NCI-H2196 treated with DMSO at 0.1 percent for 48 hours (cell line): ENCODE data around the gene WDR7.

Experiments
- DNase-seq: peaks from one replicate; lab custom pipeline; 2025; ENCODE audit not compliant: unreplicated experiment; lab: John Stamatoyannopoulos, UW

The WDR7 gene

GRCh38 chr18:56934131-56934530 lies 283.0 kb downstream of the WDR7 start:
- no peak for DNase-seq

GRCh38 chr18:56934906-56935305 lies 283.7 kb downstream of the WDR7 start:
- no peak for DNase-seq

- DNase-seq, result no peak
Observed at GRCh38 chr18:56935434-56936040, 284.4 kb downstream of the WDR7 start.

GRCh38 chr18:56936457-56936856 lies 285.3 kb downstream of the WDR7 start:
- no peak for DNase-seq

- no peak for DNase-seq
Observed at GRCh38 chr18:56937874-56938430, 286.8 kb downstream of the WDR7 start.

GRCh38 chr18:56945171-56946083 lies 294.3 kb downstream of the WDR7 start:
- no peak for DNase-seq

- no peak for DNase-seq
Observed at GRCh38 chr18:56947236-56947635, 296.1 kb downstream of the WDR7 start.

GRCh38 chr18:56952026-56952425 lies 300.9 kb downstream of the WDR7 start:
- DNase-seq, result no peak

- no peak for DNase-seq
Observed at GRCh38 chr18:56953428-56954198, 302.5 kb downstream of the WDR7 start.

- DNase-seq, result no peak
Observed at GRCh38 chr18:56955490-56955889, 304.3 kb downstream of the WDR7 start.

- no peak for DNase-seq
Observed at GRCh38 chr18:56959120-56959519, 308.0 kb downstream of the WDR7 start.

GRCh38 chr18:56962322-56962721 lies 311.2 kb downstream of the WDR7 start:
- DNase-seq, result no peak

GRCh38 chr18:56967035-56967434 lies 315.9 kb downstream of the WDR7 start:
- DNase-seq, result no peak

- no peak for DNase-seq
Observed at GRCh38 chr18:56973487-56973886, 322.3 kb downstream of the WDR7 start.

GRCh38 chr18:56974141-56974540 lies 323.0 kb downstream of the WDR7 start:
- DNase-seq, result no peak

- no peak for DNase-seq
Observed at GRCh38 chr18:56975276-56975675, 324.1 kb downstream of the WDR7 start.

- no peak for DNase-seq
Observed at GRCh38 chr18:56977309-56977708, 326.1 kb downstream of the WDR7 start.

- DNase-seq, result no peak
Observed at GRCh38 chr18:56977771-56978170, 326.6 kb downstream of the WDR7 start.

GRCh38 chr18:56980151-56980550 lies 329.0 kb downstream of the WDR7 start:
- no peak for DNase-seq

GRCh38 chr18:56982766-56983165 lies 331.6 kb downstream of the WDR7 start:
- no peak for DNase-seq

GRCh38 chr18:56983275-56983992 lies 332.3 kb downstream of the WDR7 start:
- no peak for DNase-seq
